HEK293 (cell line): Measurements from ENCODE around the gene TMEM134.
A peak's percentile ranks its signal among the peaks of the same experiment; 100 is the strongest.

Source experiments
- CTCF ChIA-PET: fragments of 350-600 bp; formaldehyde crosslinking; extraction: SDS; loops from one replicate; lab custom pipeline; 2021; ENCODE audit warnings: antibody characterized with exemption; lab: Yijun Ruan, JAX
- POLR2A ChIA-PET: fragments of 300-600 bp; formaldehyde crosslinking; extraction: SDS; loops from one replicate; lab custom pipeline; 2020; ENCODE audit warnings: antibody characterized with exemption, inconsistent platforms; lab: Yijun Ruan, JAX
- H3K27ac ChIP-seq: fragments of 200-500 bp; sonication (Bioruptor generic); 2 replicates; pipeline ENCODE4 v1.5.1; 2014; ENCODE audit warnings: low read depth, low read length, control low read depth, inconsistent platforms; ENCODE audit errors: extremely low read depth
- H3K36me3 ChIP-seq, 2 experiments: fragments of 200-500 bp in 1 of 2; sonication (Bioruptor generic) in 1 of 2; 1 replicate in 1 of 2; 2 replicates in 1 of 2; pipeline ENCODE4 v1.5.1; 2014 to 2017; ENCODE audit warnings: inconsistent platforms in 2 of 2, low read length in 2 of 2; ENCODE audit not compliant: control insufficient read depth in 2 of 2, insufficient read depth in 1 of 2
- H3K4me1 ChIP-seq: fragments of 200-500 bp; sonication (Bioruptor generic); 2 replicates; pipeline ENCODE4 v1.5.1; 2014; ENCODE audit warnings: mild to moderate bottlenecking, low read length, inconsistent platforms; ENCODE audit not compliant: control insufficient read depth, insufficient read depth
- H3K4me3 ChIP-seq: 2 replicates; pipeline ENCODE4 v1.5.1; 2011; ENCODE audit warnings: low read depth, mild to moderate bottlenecking, control low read depth, low read length, moderate library complexity
- H3K9me3 ChIP-seq: fragments of 200-500 bp; sonication (Bioruptor generic); 2 replicates; pipeline ENCODE4 v1.5.1; 2014; ENCODE audit warnings: low read depth, low read length, inconsistent platforms; ENCODE audit not compliant: control insufficient read depth, insufficient read depth
- AEBP2 ChIP-seq: fragments of 450-650 bp; formaldehyde crosslinking; IDR thresholded peaks from 2 replicates; pipeline ENCODE4 v1.5.1; 2016; ENCODE audit warnings: missing biosample characterization, missing genetic modification characterization, borderline replicate concordance
- ELK4 ChIP-seq: IDR thresholded peaks from 2 replicates; pipeline ENCODE4 v1.6.1; 2011; ENCODE audit warnings: mild to moderate bottlenecking, low read depth, low read length, borderline replicate concordance
- HIC1 ChIP-seq: fragments of 450-650 bp; formaldehyde crosslinking; IDR thresholded peaks from 2 replicates; pipeline ENCODE4 v1.5.1; 2016; ENCODE audit warnings: missing biosample characterization, missing genetic modification characterization
- ZNF274 ChIP-seq, 2 experiments: fragments of 200-500 bp in 1 of 2; fragments of 450-650 bp in 1 of 2; sonication (Bioruptor generic) in 1 of 2; formaldehyde crosslinking in 1 of 2; IDR thresholded peaks; 2 replicates each; pipeline versions ENCODE4 v1.5.1 to v1.6.1; 2014 to 2016; ENCODE audit warnings: borderline replicate concordance in 1 of 2, inconsistent platforms in 1 of 2, low read length in 1 of 2, missing biosample characterization in 1 of 2, missing genetic modification characterization in 1 of 2
- ZNF341 ChIP-seq: fragments of 450-650 bp; formaldehyde crosslinking; IDR thresholded peaks from 2 replicates; pipeline ENCODE4; 2016; ENCODE audit warnings: low read depth, missing biosample characterization, missing genetic modification characterization
- ZNF544 ChIP-seq: fragments of 450-650 bp; formaldehyde crosslinking; IDR thresholded peaks from 2 replicates; pipeline ENCODE4 v1.5.0; 2017; ENCODE audit warnings: missing biosample characterization, missing genetic modification characterization
- ZNF600 ChIP-seq: fragments of 450-650 bp; formaldehyde crosslinking; IDR thresholded peaks from 2 replicates; pipeline ENCODE4 v1.5.1; 2016; ENCODE audit warnings: missing biosample characterization, missing genetic modification characterization
- ZNF629 ChIP-seq: fragments of 450-650 bp; formaldehyde crosslinking; IDR thresholded peaks from 2 replicates; pipeline ENCODE4 v1.5.1; 2017; ENCODE audit warnings: missing biosample characterization, missing genetic modification characterization
- ZNF670 ChIP-seq: fragments of 450-650 bp; formaldehyde crosslinking; IDR thresholded peaks from 2 replicates; pipeline ENCODE4 v1.5.1; 2016; ENCODE audit warnings: missing biosample characterization, missing genetic modification characterization, low read depth
- ZNF701 ChIP-seq: fragments of 450-650 bp; formaldehyde crosslinking; IDR thresholded peaks from 2 replicates; pipeline ENCODE4 v1.5.1; 2016; ENCODE audit warnings: missing biosample characterization, missing genetic modification characterization
- ZNF830 ChIP-seq: fragments of 450-650 bp; IDR thresholded peaks from 2 replicates; pipeline ENCODE4 v1.5.0; 2018; ENCODE audit warnings: missing biosample characterization, missing genetic modification characterization, low read depth, mild to moderate bottlenecking, moderate library complexity
- TF ChIP-seq, protein P1 (sequence below): fragments of 450-650 bp; formaldehyde crosslinking; IDR thresholded peaks from 2 replicates; pipeline ENCODE4 v1.5.1; 2016; ENCODE audit warnings: missing biosample characterization, missing genetic modification characterization

The TMEM134 gene

DNA sequence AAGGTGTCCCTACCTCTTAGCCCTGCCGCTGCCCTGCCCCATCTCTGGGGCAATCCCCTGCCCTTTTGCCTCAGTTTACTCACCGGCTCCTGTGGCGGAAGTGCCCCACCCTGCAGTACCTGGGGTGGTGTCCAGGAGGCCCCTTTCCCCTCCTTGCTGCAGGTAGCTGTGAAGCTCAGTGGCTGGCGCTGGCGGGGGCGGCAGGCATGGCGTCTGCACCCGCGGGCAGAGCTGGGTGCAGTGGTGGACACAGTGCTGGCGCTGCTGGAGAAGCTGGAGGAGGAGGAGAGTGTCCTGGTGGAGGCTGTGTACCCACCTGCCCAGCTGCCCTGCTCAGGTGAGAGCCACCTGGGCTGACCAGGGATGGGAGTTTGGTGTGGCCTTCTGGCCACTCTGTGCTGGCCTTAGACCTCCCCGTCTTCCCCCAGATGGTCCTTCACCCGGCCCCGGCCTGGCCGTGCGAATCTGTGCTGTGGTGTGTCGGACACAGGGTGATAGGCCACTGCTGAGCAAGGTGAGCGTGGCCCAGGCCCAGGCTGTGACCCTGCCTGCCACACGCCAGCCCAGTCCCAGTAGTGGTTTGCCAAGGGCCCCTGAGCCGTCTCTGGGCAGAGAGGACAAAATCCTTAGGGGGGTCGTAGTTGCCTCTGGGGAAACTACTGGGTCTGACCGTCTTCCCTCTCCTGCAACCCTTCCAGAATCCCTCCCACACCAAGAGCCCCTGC lies 49.6 kb downstream of the TMEM134 start:
- ChIA-PET CTCF (interaction anchor here (0.6 to 1.9 kb wide), 5 partner anchors 8 to 210 kb away, joined by 3 to 8 read pairs (median 4); partner anchors contain the start of genes NUDT8 and PPP1CA), POLR2A (interaction anchor here (0.7 to 4.4 kb wide), 6 partner anchors 9 to 49 kb away, joined by 3 to 25 read pairs (median 5); partner anchors contain the start of genes CORO1B, PPP1CA and TMEM134)
- H3K4me3 ChIP-seq, result no peak overlapping the region
- no peaks in the 10 kb centered on the region for H3K9me3 ChIP-seq
- H3K27ac ChIP-seq, result no peak overlapping the region
- H3K36me3 ChIP-seq, result no peaks in the 10 kb centered on the region
- no peaks in the 10 kb centered on the region; the same call in 1 of the 2 replicates for H3K4me1 ChIP-seq
- TF ChIP-seq ZNF670 (tag by site-specific recombination), result no peak
- TF ChIP-seq ELK4, result no peak
- no peak for TF ChIP-seq ZNF701 (tag by site-specific recombination)
- no peak for TF ChIP-seq ZNF830 (tag by site-specific recombination)
- TF ChIP-seq ZNF629, result no peak
- peak; percentile 39; the same call in 1 of the 2 replicates for TF ChIP-seq ZNF600

DNA sequence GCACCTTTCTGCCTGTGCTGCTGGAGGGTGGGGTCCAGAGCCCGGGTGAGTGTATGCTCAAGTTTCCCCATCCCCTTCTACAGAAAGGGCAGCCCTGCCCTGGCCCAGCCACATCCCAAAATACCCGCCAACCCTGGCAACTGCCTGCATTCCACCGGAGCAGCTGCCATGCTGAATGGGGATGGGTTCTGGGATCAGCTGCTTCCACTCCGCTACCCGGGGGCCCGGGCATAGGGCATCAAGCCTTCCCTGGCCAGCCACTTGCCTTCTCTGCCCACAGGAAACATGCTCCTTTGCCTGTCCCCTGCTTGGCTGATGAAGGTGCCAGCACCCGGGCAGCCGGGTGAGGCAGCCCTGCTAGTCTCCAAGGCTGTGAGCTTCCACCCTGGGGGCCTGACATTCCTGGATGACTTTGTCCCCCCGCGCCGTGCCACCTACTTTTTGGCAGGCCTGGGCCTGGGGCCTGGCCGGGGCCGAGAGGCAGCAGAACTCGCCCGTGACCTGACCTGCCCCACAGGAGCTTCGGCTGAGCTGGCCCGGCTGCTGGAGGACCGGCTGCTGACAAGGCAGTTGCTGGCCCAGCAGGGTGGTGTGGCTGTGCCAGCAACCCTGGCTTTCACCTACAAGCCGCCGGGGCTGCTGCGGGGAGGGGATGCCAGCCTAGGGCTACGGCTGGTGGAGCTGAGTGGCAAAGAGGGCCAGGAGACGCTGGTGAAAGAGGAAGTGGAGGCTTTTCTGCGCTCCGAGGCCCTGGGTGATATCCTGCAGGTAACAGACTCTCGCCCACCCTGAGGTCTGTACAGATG lies 50.4 kb downstream of the TMEM134 start:
- H3K4me1 ChIP-seq, result no peaks in the 10 kb centered on the region; the same call in 1 of the 2 replicates
- TF ChIP-seq AEBP2 (tag by site-specific recombination) (no peak), HIC1 (tag by site-specific recombination) (0 out of 2 replicates have a peak, but pooled peaks have one; percentile 39), ZNF341 (tag by site-specific recombination) (peak; percentile 86), ZNF544 (tag by site-specific recombination) (no peak), ZNF274 (IDR thresholded peaks at IDR 0.05; ENCODE audit: low read length) (no peak), ZNF274 (tag by site-specific recombination; IDR thresholded peaks at IDR 0.05; ENCODE audit: borderline replicate concordance) (no peak)
- TF ChIP-seq, protein P1, sequence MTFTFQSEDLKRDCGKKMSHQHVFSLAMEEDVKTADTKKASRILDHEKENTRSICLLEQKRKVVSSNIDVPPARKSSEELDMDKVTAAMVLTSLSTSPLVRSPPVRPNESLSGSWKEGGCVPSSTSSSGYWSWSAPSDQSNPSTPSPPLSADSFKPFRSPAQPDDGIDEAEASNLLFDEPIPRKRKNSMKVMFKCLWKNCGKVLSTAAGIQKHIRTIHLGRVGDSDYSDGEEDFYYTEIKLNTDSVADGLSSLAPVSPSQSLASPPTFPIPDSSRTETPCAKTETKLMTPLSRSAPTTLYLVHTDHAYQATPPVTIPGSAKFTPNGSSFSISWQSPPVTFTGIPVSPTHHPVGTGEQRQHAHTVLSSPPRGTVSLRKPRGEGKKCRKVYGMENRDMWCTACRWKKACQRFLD (tag by site-specific recombination), result no peak
- ChIA-PET POLR2A (interaction anchor here (0.7 to 4.4 kb wide), 3 partner anchors 17 to 27 kb away, joined by 5 to 25 read pairs (median 7); partner anchors contain the start of genes CORO1B, PPP1CA and RAD9A), CTCF (interaction anchor here (0.6 to 1.9 kb wide), 3 partner anchors 17 to 196 kb away, joined by 3 to 8 read pairs (median 4); partner anchors contain the start of gene PPP1CA)
- H3K36me3 ChIP-seq, result no peaks in the 10 kb centered on the region
- no peak overlapping the region for H3K27ac ChIP-seq
- no peak overlapping the region for H3K4me3 ChIP-seq
- H3K9me3 ChIP-seq, result no peaks in the 10 kb centered on the region
